ENCODE data around the gene C1QTNF3. TPM values are rescaled to one million over a fixed set of nuclear protein-coding genes. Genes with fewer than 3 reads are reported as not detected.
A peak's percentile ranks its signal among the peaks of the same experiment; 100 is the strongest.
"Not testable (repeated sequence)": the region's sequence is repeated elsewhere in the genome, so short reads cannot be mapped to it uniquely, and the experiment has no call there.

The C1QTNF3 gene
- 0.64 and 1.1 TPM in 2 replicates for total RNA-seq

- DNase-seq (ENCODE audit: low read depth in 2 of 2), result peak in 1 of 2 donors; percentile 6
These were observed at the start of gene C1QTNF3 for GRCh38 chr5:34043099-34043876. Gene C1QTNF3, minus strand, starts transcription at chr5:34043213. Its CDS starts 88 bp downstream, at chr5:34043125.

DNA sequence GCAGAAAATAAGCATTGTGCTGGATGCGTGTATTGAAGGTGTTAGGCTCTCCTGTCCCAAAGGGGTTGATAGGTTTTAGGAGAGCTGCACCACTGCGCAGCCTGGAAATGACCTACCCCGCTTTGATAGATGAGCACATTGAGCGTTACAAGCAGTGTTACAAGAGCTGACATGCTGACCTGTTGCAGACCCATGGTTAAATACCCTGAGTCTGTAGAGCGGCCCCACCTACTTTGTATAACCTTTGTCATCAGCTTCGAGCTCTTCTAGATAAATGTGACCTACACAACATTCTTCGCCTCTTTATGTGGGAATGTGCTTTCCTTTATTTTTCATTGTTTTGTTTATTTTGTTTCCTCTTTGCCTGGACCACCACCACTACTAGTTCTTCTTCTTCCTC, 48.0 kb upstream of the C1QTNF3 start:
- DNase-seq (ENCODE audit: low read depth in 2 of 2), result not testable (repeated sequence)

DNA sequence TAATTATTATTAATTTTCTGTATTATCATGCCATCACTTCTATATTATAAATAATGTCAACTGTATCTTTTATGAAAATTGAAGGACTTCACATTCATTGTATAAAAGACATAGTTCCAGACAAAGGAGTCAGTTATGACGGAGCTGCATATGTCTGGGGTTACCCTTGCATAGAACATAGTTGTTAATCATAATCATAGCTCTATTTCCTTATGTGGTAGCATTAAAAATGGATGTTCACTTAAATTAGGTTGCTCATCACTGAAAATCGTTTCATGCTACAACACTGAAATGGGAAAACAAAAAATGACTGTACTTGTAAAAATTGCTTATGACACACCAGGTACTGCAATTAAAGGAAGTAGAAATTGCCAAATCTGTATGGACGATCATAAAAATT, 46.8 kb upstream of the C1QTNF3 start:
- DNase-seq (ENCODE audit: low read depth in 2 of 2), result not testable (repeated sequence)

DNA sequence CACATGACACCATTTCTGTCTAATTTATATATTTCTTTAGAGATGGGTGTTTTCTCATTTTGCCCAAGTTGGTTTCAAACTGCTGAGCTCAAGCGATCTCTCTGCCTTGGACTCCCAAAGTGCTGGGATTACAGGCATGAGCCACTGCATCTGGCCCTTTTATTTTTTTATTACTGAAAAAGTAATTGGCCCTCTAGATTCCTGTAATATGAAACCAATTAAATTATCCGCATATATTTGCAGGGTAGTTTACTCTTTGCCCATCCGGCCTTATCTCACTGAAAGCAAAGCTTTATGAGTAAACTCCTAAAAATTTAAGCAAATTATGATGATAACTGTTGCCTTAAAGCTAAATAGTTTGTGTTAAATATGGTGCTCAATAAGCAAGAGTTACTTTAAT, 44.7 kb upstream of the C1QTNF3 start:
- not testable (repeated sequence) for DNase-seq (ENCODE audit: low read depth in 2 of 2)

GRCh38 chr5:34083898-34084297, 40.9 kb upstream of the C1QTNF3 start:
- not testable (repeated sequence) for DNase-seq (ENCODE audit: low read depth in 2 of 2)

- not testable (repeated sequence) for DNase-seq (ENCODE audit: low read depth in 2 of 2)
These were observed 36.5 kb upstream of the C1QTNF3 start for GRCh38 chr5:34079505-34079904.

DNA sequence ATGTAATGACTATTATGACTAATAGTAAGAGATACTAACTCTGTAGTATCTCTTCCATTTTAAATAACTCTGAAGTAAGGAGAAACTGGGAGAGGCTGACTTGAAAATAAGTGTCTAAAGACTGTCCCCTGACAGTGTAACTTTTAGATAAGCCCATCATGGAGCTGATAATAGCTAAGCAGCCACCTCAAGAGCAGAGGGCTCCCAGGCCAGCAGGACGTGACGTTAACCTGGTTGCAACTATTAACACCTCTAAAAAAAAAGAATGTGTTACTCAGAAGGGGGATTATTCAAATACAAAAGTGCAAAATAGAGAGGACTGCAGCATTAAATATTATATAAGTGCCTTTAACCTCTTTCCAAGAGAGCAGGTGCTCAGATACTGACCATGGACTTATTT, 34.6 kb upstream of the C1QTNF3 start:
- not testable (repeated sequence) for DNase-seq (ENCODE audit: low read depth in 2 of 2)

GRCh38 chr5:34076719-34077364, 33.8 kb upstream of the C1QTNF3 start:
- not testable (repeated sequence) for DNase-seq (ENCODE audit: low read depth in 2 of 2)

DNA sequence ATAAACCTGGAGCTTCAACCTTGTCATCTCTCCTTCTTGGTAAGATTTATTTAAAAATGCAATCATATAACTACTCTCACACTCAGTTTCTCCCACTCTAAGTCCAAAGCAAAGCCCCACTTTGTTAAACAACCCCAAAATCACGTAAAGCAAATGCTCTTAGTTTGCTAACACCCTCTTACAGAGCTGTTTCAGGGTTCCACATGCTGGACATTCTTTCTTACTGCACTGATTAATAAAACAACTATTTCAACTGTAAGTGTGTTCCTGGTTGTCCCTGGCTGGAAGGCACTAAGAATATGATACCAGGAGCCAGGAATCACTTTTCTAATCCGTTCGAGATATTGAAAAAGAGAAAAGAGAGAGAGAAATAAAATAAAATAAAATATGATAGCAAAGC, 31.5 kb upstream of the C1QTNF3 start:
- not testable (repeated sequence) for DNase-seq (ENCODE audit: low read depth in 2 of 2)

GRCh38 chr5:34074071-34074470, 31.1 kb upstream of the C1QTNF3 start:
- not testable (repeated sequence) for DNase-seq (ENCODE audit: low read depth in 2 of 2)

DNA sequence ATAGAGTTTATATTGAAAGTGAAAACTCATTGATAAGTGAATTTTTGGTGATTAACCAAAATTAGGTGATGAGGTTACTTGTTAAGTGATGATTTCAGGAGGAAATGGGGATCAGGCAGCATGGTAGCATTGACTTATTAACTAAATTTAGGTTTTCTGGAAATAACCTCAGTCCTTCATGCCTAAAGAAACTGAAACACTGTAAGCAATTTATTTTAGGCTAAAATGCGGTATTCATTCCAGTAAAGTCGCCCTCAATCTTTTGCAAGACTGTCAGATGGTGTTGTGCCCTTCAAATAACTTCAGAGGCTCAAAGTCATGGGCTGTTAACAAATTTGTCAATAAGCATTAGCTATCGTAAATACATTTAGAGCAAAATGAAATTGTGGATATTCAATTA, 27.6 kb upstream of the C1QTNF3 start:
- not testable (repeated sequence) for DNase-seq (ENCODE audit: low read depth in 2 of 2)

DNA sequence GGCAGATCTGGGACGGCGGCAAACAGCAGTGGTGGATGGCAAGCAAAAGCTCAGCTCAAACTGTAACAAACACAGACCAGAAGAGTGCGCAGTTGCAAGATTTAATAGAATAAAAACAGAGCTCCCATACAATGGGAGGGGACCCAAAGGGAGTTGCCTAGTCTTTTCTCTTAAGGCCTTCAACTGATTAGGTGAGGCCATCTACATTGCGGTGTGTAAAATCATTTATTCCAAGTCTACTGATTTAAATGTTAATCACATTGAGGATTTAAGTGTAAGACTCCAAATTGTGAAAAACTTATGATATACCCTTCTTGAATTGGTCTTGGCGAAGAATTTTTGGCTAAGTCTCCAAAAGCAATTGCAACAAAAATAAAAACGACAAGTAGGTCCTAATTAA, 21.6 kb upstream of the C1QTNF3 start:
- DNase-seq (ENCODE audit: low read depth in 2 of 2), result no peak

- DNase-seq (ENCODE audit: low read depth in 2 of 2), result no peak
These were observed 19.4 kb upstream of the C1QTNF3 start for GRCh38 chr5:34062419-34062818.

DNA sequence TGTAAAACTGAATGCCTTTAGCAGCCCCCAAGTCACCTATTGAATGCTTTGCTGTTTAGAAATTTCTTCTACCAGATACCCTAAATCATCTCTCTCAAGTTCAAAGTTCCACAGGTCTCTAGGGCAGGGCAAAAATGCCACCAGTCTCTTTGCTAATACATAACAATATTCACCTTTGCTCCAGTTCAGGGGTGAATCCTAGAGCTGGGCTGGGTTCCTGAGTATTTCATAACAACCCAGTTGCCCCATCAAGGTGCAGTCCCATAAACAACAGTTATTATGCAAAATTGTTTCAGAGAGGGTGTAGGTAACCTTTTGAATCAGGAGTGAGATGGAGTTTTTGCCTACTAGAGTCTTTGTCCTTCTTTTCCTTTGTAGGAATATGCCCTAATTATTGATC, 19.0 kb upstream of the C1QTNF3 start:
- no peak for DNase-seq (ENCODE audit: low read depth in 2 of 2)

- DNase-seq (ENCODE audit: low read depth in 2 of 2), result no peak
These were observed 17.0 kb upstream of the C1QTNF3 start for GRCh38 chr5:34059977-34060376.

DNA sequence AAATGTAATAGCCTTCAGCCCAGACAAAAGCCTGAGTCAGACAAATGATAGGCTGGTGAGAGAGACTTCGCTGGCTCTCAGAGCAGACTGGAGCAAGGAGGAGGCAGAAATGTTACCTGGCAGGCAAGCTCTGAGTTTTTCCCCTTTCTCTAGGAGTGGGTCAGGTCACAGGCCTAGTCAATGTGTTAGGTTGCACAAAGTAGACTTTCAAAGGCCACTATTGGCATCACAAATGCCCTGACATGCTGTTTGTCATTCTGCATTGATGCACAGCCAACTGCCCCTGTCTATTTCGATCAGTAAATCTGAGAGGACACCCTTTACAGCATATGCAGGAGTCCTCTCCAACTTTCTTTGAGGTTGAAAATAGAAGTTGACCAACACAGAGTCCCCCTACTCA, 15.5 kb upstream of the C1QTNF3 start:
- no peak for DNase-seq (ENCODE audit: low read depth in 2 of 2)

DNA sequence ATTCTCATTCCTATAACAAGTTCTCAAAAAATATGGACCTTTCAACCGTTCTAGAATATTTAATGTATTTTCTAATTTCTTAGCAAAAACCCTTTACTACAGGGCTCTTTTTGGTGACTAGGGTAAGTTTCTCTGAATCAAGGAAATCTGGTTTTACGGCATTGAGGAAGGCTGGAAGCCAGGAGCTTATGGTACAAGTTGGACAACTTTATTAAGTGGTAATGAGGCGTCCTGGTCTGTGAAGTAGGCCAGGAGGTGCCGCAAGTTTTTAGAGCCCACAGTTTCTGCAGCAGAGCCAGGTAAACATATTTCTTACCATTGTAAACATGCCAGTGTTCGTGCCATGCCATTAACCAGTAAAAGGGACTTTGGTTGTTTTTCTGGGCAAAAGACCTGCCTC, 14.6 kb upstream of the C1QTNF3 start:
- no peak for DNase-seq (ENCODE audit: low read depth in 2 of 2)

- DNase-seq (ENCODE audit: low read depth in 2 of 2), result no peak
These were observed 14.1 kb upstream of the C1QTNF3 start for GRCh38 chr5:34057118-34057517.

GRCh38 chr5:34055667-34056066, 12.7 kb upstream of the C1QTNF3 start:
- DNase-seq (ENCODE audit: low read depth in 2 of 2), result no peak

- DNase-seq (ENCODE audit: low read depth in 2 of 2), result no peak
These were observed 11.4 kb upstream of the C1QTNF3 start for GRCh38 chr5:34054400-34054729.

GRCh38 chr5:34053571-34054399, 10.8 kb upstream of the C1QTNF3 start:
- no peak for DNase-seq (ENCODE audit: low read depth in 2 of 2)

- no peak for DNase-seq (ENCODE audit: low read depth in 2 of 2)
These were observed 10.1 kb upstream of the C1QTNF3 start for GRCh38 chr5:34053133-34053532.
